Tibial nerve (tissue), 4 donors: Measurements from ENCODE around the gene IRGQ.

Experiments
- EP300 ChIP-seq, 2 donors: sonication (generic); formaldehyde crosslinking; IDR thresholded peaks; one replicate each; pipeline ENCODE4 v1.6.1; 2017; ENCODE audit warnings: antibody characterized with exemption in 2 of 2, mild to moderate bottlenecking in 1 of 2
- POLR2A ChIP-seq, 2 donors: fragments of 450-650 bp; IDR thresholded peaks; one replicate each; pipeline ENCODE4 v1.6.1; 2017; ENCODE audit warnings: antibody characterized with exemption in 2 of 2, mild to moderate bottlenecking in 2 of 2, moderate library complexity in 2 of 2
- TF ChIP-seq, protein P1 (sequence below), 5 experiments: fragments of 200-600 bp in 3 of 5; fragments of 450-650 bp in 2 of 5; sonication (generic) in 3 of 5; IDR thresholded peaks; one replicate each; pipeline ENCODE4 v1.5.1; 2016 to 2019; ENCODE audit warnings: antibody characterized with exemption in 5 of 5, mild to moderate bottlenecking in 3 of 5, moderate library complexity in 2 of 5

DNA sequence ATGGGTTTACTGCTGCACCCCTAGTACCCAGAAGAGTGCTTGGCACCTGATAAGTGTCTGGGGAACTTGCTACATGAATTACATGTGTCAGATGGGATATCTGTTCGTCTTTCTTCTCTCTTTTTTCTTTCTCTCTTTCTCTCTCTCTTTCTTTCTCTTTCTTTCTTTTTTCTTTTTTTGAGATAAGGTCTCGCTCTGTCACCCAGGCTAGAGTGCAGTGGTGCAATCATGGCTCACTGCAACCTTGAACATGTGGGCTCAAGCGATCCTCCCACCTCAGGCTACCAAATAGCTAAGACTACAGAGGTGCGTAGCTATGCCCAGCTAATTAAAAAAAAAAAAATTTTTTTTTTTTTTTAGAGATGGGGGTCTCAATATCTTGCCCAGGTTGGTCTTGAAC lies 37.6 kb upstream of the IRGQ start:
- TF ChIP-seq, protein P1, sequence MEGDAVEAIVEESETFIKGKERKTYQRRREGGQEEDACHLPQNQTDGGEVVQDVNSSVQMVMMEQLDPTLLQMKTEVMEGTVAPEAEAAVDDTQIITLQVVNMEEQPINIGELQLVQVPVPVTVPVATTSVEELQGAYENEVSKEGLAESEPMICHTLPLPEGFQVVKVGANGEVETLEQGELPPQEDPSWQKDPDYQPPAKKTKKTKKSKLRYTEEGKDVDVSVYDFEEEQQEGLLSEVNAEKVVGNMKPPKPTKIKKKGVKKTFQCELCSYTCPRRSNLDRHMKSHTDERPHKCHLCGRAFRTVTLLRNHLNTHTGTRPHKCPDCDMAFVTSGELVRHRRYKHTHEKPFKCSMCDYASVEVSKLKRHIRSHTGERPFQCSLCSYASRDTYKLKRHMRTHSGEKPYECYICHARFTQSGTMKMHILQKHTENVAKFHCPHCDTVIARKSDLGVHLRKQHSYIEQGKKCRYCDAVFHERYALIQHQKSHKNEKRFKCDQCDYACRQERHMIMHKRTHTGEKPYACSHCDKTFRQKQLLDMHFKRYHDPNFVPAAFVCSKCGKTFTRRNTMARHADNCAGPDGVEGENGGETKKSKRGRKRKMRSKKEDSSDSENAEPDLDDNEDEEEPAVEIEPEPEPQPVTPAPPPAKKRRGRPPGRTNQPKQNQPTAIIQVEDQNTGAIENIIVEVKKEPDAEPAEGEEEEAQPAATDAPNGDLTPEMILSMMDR (IDR thresholded peaks at IDR 0.05) = no peak
- TF ChIP-seq POLR2A (IDR thresholded peaks at IDR 0.05) (no peak), EP300 (IDR thresholded peaks at IDR 0.05) (no peak)
